K562 (cell line): Measurements from ENCODE around the gene HOXC5. TPM values are rescaled to one million over a fixed set of nuclear protein-coding genes. Genes with fewer than 3 reads are reported as not detected.

ENCODE experiments used
- FUS ChIP-seq: fragments of 200-400 bp; formaldehyde crosslinking; optimal IDR thresholded peaks from 2 replicates; pipeline ENCODE3; 2017; ENCODE audit warnings: low read depth, low read length
- HOXB6 ChIP-seq: fragments of 250-450 bp; sonication (Bioruptor Pico); IDR thresholded peaks from 2 replicates; pipeline ENCODE4 v1.5.1; 2022; ENCODE audit warnings: mild to moderate bottlenecking, borderline replicate concordance
- ZBTB17 ChIP-seq: fragments of 450-650 bp; formaldehyde crosslinking; IDR thresholded peaks from 2 replicates; pipeline ENCODE4 v1.4.0; 2020; ENCODE audit warnings: mild to moderate bottlenecking
- ZNF583 ChIP-seq: fragments of 250-450 bp; sonication (Bioruptor Pico); IDR thresholded peaks from 2 replicates; pipeline ENCODE4 v1.4.0; 2020
- ZNF668 ChIP-seq: fragments of 250-450 bp; sonication (Bioruptor Pico); IDR thresholded peaks from 2 replicates; pipeline ENCODE4 v1.8.0; 2022; ENCODE audit warnings: mild to moderate bottlenecking, inconsistent platforms
- polyA plus RNA-seq, 8 experiments: library from polyadenylated mRNA; depleted of rRNA in 4 of 8; stranded (reverse) in 5 of 8; unstranded in 3 of 8; fragments of >200 nt; fragmentation: Nextera tagmentation in 2 of 8; fragmentation: Illumina TruSeq in 1 of 8; extraction: Ambion mirVana in 2 of 8; extraction: Trizol in 1 of 8; gene quantifications; 2 replicates each; pipeline versions ENCODE4 v1.2.1 to v1.2.3, GENCODE V29; 2011 to 2014; ENCODE audit warnings: inconsistent platforms in 1 of 8, missing spikeins in 1 of 8
- total RNA-seq, 7 experiments: library from RNA; depleted of rRNA in 6 of 7; stranded (reverse); fragments of >200 nt in 6 of 7; fragmentation: Illumina TruSeq in 2 of 7; extraction: Trizol in 2 of 7; gene quantifications; 2 replicates each; pipeline versions ENCODE4 v1.2.1 to v1.2.3, GENCODE V29; 2011 to 2021; ENCODE audit warnings: low replicate concordance in 1 of 7
- TF ChIP-seq, protein P1 (sequence below), 2 experiments: fragments of 450-650 bp; formaldehyde crosslinking in 1 of 2; IDR thresholded peaks; 2 replicates each; pipeline versions ENCODE4 v1.4.0 to v1.6.1; 2014 to 2020; ENCODE audit warnings: mild to moderate bottlenecking in 2 of 2, borderline replicate concordance in 1 of 2, low read depth in 1 of 2
- TF ChIP-seq, protein P2 (sequence below): IDR thresholded peaks from 3 replicates; pipeline ENCODE4 v1.6.1; 2011; ENCODE audit warnings: borderline replicate concordance, mild to moderate bottlenecking; ENCODE audit not compliant: insufficient read length, insufficient read depth

HOXC5 gene
- total and polyA plus RNA-seq, 9 of the 15 experiments (the other 6 are each of a cell fraction or from before 2014, with no cell fraction given): 0.10 to 0.44 (median 0.18) TPM; not detected in 4

DNA sequence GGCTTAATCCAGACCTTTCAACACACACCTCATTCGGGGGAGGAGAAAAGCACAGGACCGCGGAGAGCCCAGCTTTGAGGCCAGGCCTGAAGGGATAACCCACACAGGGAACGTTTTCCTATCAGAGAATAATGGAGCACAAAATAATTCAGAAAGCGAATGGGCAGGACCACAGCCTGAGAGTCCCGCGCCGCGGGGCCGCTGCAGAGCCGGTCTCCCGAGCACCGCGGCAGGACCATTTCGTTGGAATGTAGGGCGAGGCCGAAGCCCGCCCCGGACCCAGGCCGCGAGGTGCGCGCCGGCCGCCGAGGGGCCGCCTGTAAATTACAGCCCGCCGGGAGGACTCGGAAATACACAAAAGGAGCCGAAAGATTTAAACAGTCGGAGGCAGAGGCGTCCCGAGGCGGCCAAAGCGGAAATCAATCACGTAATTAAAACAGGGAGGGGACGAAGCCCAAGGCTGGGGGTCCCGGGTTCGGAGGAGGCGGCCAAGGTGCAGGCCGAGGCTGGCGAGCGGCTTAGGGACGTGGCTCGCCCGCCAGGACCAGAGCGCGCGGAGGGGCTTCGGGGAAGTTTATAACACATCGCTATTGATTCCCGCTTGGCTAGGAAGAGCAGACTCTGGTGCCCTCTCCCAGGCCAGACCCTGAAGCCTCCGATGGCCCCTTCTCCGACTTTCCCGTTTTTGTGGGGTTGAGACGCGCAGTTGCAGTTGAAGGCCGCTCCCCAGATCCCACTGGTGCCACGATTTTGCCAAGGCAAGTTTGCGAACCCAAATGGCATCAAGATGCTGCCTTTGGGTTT is 14.5 kb downstream of the HOXC5 start (continued):
- TF ChIP-seq, protein P1, sequence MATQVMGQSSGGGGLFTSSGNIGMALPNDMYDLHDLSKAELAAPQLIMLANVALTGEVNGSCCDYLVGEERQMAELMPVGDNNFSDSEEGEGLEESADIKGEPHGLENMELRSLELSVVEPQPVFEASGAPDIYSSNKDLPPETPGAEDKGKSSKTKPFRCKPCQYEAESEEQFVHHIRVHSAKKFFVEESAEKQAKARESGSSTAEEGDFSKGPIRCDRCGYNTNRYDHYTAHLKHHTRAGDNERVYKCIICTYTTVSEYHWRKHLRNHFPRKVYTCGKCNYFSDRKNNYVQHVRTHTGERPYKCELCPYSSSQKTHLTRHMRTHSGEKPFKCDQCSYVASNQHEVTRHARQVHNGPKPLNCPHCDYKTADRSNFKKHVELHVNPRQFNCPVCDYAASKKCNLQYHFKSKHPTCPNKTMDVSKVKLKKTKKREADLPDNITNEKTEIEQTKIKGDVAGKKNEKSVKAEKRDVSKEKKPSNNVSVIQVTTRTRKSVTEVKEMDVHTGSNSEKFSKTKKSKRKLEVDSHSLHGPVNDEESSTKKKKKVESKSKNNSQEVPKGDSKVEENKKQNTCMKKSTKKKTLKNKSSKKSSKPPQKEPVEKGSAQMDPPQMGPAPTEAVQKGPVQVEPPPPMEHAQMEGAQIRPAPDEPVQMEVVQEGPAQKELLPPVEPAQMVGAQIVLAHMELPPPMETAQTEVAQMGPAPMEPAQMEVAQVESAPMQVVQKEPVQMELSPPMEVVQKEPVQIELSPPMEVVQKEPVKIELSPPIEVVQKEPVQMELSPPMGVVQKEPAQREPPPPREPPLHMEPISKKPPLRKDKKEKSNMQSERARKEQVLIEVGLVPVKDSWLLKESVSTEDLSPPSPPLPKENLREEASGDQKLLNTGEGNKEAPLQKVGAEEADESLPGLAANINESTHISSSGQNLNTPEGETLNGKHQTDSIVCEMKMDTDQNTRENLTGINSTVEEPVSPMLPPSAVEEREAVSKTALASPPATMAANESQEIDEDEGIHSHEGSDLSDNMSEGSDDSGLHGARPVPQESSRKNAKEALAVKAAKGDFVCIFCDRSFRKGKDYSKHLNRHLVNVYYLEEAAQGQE (IDR thresholded peaks at IDR 0.05; ENCODE audit: borderline replicate concordance): no peak
- TF ChIP-seq, protein P1 (CRISPR knock-in tag; IDR thresholded peaks at IDR 0.05; ENCODE audit: low read depth): no peak
- TF ChIP-seq HOXB6 (CRISPR knock-in tag): no peak
- TF ChIP-seq, protein P2, sequence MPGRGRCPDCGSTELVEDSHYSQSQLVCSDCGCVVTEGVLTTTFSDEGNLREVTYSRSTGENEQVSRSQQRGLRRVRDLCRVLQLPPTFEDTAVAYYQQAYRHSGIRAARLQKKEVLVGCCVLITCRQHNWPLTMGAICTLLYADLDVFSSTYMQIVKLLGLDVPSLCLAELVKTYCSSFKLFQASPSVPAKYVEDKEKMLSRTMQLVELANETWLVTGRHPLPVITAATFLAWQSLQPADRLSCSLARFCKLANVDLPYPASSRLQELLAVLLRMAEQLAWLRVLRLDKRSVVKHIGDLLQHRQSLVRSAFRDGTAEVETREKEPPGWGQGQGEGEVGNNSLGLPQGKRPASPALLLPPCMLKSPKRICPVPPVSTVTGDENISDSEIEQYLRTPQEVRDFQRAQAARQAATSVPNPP: no peak
- no peak for TF ChIP-seq ZNF583 (CRISPR knock-in tag)
- TF ChIP-seq ZBTB17 (CRISPR knock-in tag): no peak
- no peak for TF ChIP-seq FUS
- no peak for TF ChIP-seq ZNF668 (CRISPR knock-in tag)
